ENCODE results near the gene SPHK2. TPM values are rescaled to one million over a fixed set of nuclear protein-coding genes. Genes with fewer than 3 reads are reported as not detected.
A peak's percentile ranks its signal among the peaks of the same experiment; 100 is the strongest.

The SPHK2 gene
- total and polyA plus RNA-seq, 9 donors: 2.9 to 37.2 (median 25.4) TPM

DNA sequence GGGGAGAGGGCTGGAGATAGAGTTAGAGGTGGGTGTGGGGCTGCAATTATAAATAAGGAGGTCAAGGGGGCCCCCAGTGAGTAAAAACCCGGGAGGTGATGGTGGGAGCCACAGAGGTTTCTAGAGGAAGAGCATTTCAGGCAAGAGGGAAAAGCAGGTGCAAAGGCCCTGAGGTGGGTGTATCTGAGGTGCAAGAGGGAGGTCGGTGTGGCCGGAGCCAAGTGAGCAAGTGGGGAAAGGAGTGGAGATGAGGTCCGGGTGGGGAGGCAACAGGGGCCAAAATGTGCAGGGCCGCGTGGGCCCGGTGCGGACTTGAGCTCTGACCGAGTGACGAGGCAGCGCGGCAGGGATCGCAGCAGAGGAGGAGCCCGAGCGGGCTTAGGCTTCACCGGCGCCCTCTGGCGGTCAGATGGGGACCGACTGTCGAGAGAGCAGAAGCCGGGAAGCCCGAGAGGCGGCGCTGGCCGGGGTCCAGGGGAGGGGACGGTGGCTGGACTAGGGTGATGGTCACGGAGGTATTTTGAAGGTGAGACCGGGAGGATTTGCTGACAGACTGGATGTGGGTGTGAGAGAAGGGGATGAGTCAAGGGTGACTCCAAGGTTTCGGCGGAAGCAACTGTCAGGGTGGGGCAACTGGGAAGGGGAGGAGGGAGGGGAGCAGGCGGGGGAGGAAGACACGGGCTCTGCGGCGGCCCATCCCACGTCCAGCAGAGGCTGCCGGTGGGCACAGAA, 30.5 kb upstream of the SPHK2 start:
- WGBS, 3 donors: 2 to 4% (median 4%) methylated on average over 35 to 36 of the region's 36 CpGs
- Histone ChIP-seq H3K27me3 (no peaks in the 10 kb centered on the region), H3K36me3 (no peaks in the 10 kb centered on the region), H3K9me3 (no peaks in the 10 kb centered on the region), H3K4me1 (ENCODE audit: insufficient read depth) (peaks cover 4% of the 10 kb centered on the region), H3K4me3 (no peak overlapping the region), H3K27ac (no peak overlapping the region)
- TF ChIP-seq EP300 (IDR thresholded peaks at IDR 0.05): no peak
- TF ChIP-seq, protein P1, sequence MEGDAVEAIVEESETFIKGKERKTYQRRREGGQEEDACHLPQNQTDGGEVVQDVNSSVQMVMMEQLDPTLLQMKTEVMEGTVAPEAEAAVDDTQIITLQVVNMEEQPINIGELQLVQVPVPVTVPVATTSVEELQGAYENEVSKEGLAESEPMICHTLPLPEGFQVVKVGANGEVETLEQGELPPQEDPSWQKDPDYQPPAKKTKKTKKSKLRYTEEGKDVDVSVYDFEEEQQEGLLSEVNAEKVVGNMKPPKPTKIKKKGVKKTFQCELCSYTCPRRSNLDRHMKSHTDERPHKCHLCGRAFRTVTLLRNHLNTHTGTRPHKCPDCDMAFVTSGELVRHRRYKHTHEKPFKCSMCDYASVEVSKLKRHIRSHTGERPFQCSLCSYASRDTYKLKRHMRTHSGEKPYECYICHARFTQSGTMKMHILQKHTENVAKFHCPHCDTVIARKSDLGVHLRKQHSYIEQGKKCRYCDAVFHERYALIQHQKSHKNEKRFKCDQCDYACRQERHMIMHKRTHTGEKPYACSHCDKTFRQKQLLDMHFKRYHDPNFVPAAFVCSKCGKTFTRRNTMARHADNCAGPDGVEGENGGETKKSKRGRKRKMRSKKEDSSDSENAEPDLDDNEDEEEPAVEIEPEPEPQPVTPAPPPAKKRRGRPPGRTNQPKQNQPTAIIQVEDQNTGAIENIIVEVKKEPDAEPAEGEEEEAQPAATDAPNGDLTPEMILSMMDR (IDR thresholded peaks at IDR 0.05): peak; percentile 45 to 84 (median 78)
- TF ChIP-seq POLR2A (IDR thresholded peaks at IDR 0.05): no peak
- DNase-seq: peak; percentile 79 to 91 (median 86)
- intact Hi-C loops (cut with DNase I): loop anchor here in 3 of 4 donors (5.0 to 10.0 kb wide), 4 partner anchors 97 to 324 kb away; no protein-coding TSS in a partner anchor

DNA sequence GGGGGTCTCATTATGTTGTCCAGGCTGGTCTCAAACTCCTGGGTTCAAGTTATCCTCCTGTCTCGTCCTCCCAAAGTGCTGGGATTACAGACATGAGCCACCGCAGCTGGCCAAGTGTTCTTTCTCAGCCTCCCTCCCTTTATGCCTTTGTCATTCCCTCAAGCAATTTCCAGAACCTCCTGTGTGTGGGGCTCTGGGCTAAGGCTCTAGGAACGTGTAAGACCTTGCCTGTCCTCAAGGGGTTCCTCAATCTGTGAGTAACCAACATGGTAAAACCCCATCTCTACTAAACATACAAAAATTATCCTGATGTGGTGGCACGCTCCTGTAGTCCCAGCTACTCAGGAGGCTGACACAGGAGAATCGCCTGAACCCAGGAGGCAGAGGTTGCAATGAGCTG, 28.3 kb upstream of the SPHK2 start:
- Histone ChIP-seq H3K4me3 (no peak overlapping the region), H3K36me3 (no peaks in the 10 kb centered on the region), H3K27me3 (no peaks in the 10 kb centered on the region), H3K27ac (no peak overlapping the region), H3K4me1 (ENCODE audit: insufficient read depth) (peaks cover 4% of the 10 kb centered on the region), H3K9me3 (no peaks in the 10 kb centered on the region)
- DNase-seq: no peak
- intact Hi-C loops (cut with DNase I): loop anchor here in 2 of 4 donors (10.0 kb wide), 1 partner anchor 96 kb away; no protein-coding TSS in a partner anchor
- no peak for TF ChIP-seq POLR2A (IDR thresholded peaks at IDR 0.05)
- TF ChIP-seq, protein P1 (IDR thresholded peaks at IDR 0.05): no peak
- TF ChIP-seq EP300 (IDR thresholded peaks at IDR 0.05): no peak
- WGBS, 3 donors: 74 to 80% (median 78%) methylated on average over 5 of the region's 5 CpGs

DNA sequence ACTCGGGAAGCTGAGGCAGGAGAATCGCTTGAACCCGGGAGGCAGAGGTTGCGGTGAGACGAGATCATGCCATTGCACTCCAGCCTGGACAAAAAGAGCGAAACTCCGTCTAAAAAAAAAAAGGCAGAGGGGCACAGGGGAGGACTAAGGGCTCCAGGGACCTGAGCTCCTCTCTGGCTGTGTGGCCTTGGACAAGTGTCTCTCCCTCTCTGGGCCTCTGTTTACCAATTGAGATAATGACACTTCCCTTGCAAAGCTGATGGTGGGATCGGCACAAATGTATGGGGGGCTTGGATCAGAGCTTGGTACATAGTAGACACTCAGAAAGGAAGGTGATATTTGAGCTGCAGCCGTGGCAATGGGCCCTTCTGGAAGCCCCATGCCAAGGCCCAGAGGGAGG, 24.1 kb upstream of the SPHK2 start:
- DNase-seq: no peak
- H3K4me1 ChIP-seq (ENCODE audit: insufficient read depth): no peaks in the 10 kb centered on the region
- H3K27ac ChIP-seq: no peak overlapping the region
- 83 to 89% (median 86%) methylated on average over 9 of the region's 9 CpGs for WGBS, 3 donors
- intact Hi-C loops (cut with DNase I): loop anchor here in 2 of 4 donors (10.0 kb wide), 1 partner anchor 100 kb away; no protein-coding TSS in a partner anchor
- no peaks in the 10 kb centered on the region for H3K36me3 ChIP-seq
- TF ChIP-seq POLR2A (IDR thresholded peaks at IDR 0.05) (no peak), EP300 (IDR thresholded peaks at IDR 0.05) (no peak)
- TF ChIP-seq, protein P1 (IDR thresholded peaks at IDR 0.05): no peak
- no peaks in the 10 kb centered on the region for H3K27me3 ChIP-seq
- H3K9me3 ChIP-seq: no peaks in the 10 kb centered on the region
- H3K4me3 ChIP-seq: no peak overlapping the region

DNA sequence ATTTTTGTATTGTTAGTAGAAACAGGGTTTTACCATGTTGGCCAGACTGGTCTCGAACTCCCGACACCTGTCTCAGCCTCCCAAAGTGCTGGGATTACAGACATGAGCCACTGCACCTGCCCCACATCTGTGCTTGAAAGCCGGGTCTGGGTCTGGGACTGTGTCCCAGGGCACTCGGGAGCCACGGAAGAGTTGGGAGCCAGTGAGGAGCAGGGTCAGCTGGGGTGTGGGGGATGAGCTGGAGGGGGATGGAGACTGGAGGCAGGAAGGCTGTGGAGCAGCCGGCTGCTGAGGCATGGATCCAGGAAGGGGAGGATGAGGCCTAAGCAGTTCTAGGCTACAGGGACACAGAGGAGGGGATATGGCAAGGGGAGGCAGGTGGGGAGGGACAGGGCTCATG, 23.5 kb upstream of the SPHK2 start:
- Histone ChIP-seq H3K9me3 (no peaks in the 10 kb centered on the region), H3K4me1 (ENCODE audit: insufficient read depth) (no peaks in the 10 kb centered on the region), H3K4me3 (no peak overlapping the region), H3K27ac (no peak overlapping the region), H3K36me3 (no peaks in the 10 kb centered on the region), H3K27me3 (no peaks in the 10 kb centered on the region)
- intact Hi-C loops (cut with DNase I): loop anchor here in 2 of 4 donors (10.0 kb wide), 1 partner anchor 101 kb away; no protein-coding TSS in a partner anchor
- 40 to 42% (median 42%) methylated on average over 6 of the region's 6 CpGs for WGBS, 3 donors
- TF ChIP-seq EP300 (IDR thresholded peaks at IDR 0.05) (no peak), POLR2A (IDR thresholded peaks at IDR 0.05) (no peak)
- TF ChIP-seq, protein P1 (IDR thresholded peaks at IDR 0.05): no peak
- DNase-seq: no peak

Data from ovary (tissue), 9 donors.